Transverse colon (tissue), 4 donors: ENCODE data around the gene MPPED1.

Experiments
- EP300 ChIP-seq: sonication (generic); formaldehyde crosslinking; IDR thresholded peaks from one replicate; pipeline ENCODE4 v1.6.1; 2017; ENCODE audit warnings: antibody characterized with exemption, low read depth
- POLR2A ChIP-seq: fragments of 450-650 bp; IDR thresholded peaks from one replicate; pipeline ENCODE4 v1.6.1; 2016; ENCODE audit warnings: antibody characterized with exemption, mild to moderate bottlenecking, moderate library complexity
- POLR2AphosphoS5 ChIP-seq, 3 donors: sonication (generic); formaldehyde crosslinking; IDR thresholded peaks; one replicate each; pipeline ENCODE4 v1.6.1; 2016; ENCODE audit warnings: antibody characterized with exemption in 3 of 3
- TF ChIP-seq, protein P1 (sequence below), 5 experiments: fragments of 200-600 bp in 3 of 5; fragments of 450-650 bp in 2 of 5; sonication (generic) in 3 of 5; IDR thresholded peaks; 1 replicate in 2 of 5; 2 replicates in 3 of 5; pipeline ENCODE4 v1.5.1; 2016 to 2017; ENCODE audit warnings: antibody characterized with exemption in 5 of 5, inconsistent platforms in 3 of 5, mild to moderate bottlenecking in 2 of 5, moderate library complexity in 1 of 5

DNA sequence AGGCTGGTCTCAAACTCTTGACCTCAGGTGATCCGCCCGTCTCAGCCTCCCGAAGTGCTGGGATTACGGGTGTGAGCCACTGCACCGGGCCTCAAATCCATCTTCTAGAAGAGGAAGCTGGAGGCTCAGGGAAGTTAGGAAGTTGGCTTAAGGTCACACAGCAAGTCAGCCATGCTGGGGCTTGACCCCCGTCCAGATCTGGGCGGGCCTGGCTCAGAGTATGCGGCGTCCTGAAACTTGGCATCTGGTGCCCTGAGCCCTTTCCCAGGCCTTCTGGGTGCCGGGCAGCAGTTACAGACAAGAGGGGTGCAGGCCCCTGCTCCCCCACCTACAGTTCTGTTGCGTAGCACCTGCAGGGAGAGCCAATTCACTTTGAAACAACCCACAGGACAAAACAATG is 11.2 kb downstream of the MPPED1 start:
- TF ChIP-seq POLR2A (no peak), POLR2AphosphoS5 (IDR thresholded peaks at IDR 0.05) (no peak), EP300 (no peak)
- TF ChIP-seq, protein P1, sequence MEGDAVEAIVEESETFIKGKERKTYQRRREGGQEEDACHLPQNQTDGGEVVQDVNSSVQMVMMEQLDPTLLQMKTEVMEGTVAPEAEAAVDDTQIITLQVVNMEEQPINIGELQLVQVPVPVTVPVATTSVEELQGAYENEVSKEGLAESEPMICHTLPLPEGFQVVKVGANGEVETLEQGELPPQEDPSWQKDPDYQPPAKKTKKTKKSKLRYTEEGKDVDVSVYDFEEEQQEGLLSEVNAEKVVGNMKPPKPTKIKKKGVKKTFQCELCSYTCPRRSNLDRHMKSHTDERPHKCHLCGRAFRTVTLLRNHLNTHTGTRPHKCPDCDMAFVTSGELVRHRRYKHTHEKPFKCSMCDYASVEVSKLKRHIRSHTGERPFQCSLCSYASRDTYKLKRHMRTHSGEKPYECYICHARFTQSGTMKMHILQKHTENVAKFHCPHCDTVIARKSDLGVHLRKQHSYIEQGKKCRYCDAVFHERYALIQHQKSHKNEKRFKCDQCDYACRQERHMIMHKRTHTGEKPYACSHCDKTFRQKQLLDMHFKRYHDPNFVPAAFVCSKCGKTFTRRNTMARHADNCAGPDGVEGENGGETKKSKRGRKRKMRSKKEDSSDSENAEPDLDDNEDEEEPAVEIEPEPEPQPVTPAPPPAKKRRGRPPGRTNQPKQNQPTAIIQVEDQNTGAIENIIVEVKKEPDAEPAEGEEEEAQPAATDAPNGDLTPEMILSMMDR (IDR thresholded peaks at IDR 0.05), result no peak
